BLaER1 (cell line): ENCODE data around the gene CDC42EP4.

Source experiments
- H3K27ac ChIP-seq: shearing (Covaris generic); formaldehyde crosslinking; 2 replicates; pipeline ENCODE4 v1.8.1; 2022
- H3K27me3 ChIP-seq: shearing (Covaris generic); formaldehyde crosslinking; 2 replicates; pipeline ENCODE4 v1.8.1; 2022
- H3K36me3 ChIP-seq: shearing (Covaris generic); formaldehyde crosslinking; 2 replicates; pipeline ENCODE4 v1.8.1; 2022
- H3K4me1 ChIP-seq: shearing (Covaris generic); formaldehyde crosslinking; 2 replicates; pipeline ENCODE4 v1.8.1; 2022
- H3K4me2 ChIP-seq: shearing (Covaris generic); formaldehyde crosslinking; 2 replicates; pipeline ENCODE4 v1.8.1; 2022
- H3K4me3 ChIP-seq: shearing (Covaris generic); formaldehyde crosslinking; 2 replicates; pipeline ENCODE4 v1.8.1; 2022
- H3K9ac ChIP-seq: shearing (Covaris generic); formaldehyde crosslinking; 2 replicates; pipeline ENCODE4 v1.8.1; 2022
- H3K9me3 ChIP-seq: shearing (Covaris generic); formaldehyde crosslinking; 2 replicates; pipeline ENCODE4 v1.8.1; 2022
- H4K20me1 ChIP-seq: shearing (Covaris generic); formaldehyde crosslinking; 2 replicates; pipeline ENCODE4 v1.8.1; 2022
- Cebpa-rat ChIP-seq: shearing (Covaris generic); IDR thresholded peaks from 2 replicates; pipeline ENCODE4 v1.8.1; 2022

The CDC42EP4 gene

GRCh38 chr17:73293031-73293430 lies 18.8 kb downstream of the CDC42EP4 start:
- no peak for TF ChIP-seq Cebpa-rat
- H3K4me2 ChIP-seq = peak overlapping the region; percentile 91
- peaks cover 62% of the 10 kb centered on the region for H3K4me1 ChIP-seq
- H3K9me3 ChIP-seq = no peaks in the 10 kb centered on the region
- no peaks in the 10 kb centered on the region for H3K36me3 ChIP-seq
- no peak overlapping the region for H3K9ac ChIP-seq
- peak overlapping the region; percentile 19; the same call in 1 of the 2 replicates for H3K27ac ChIP-seq
- no peaks in the 10 kb centered on the region for H3K27me3 ChIP-seq
- no peak overlapping the region for H3K4me3 ChIP-seq
- peaks cover 24% of the 10 kb centered on the region for H4K20me1 ChIP-seq

GRCh38 chr17:73292031-73292531 lies 19.7 kb downstream of the CDC42EP4 start:
- H4K20me1 ChIP-seq = peaks cover 33% of the 10 kb centered on the region
- H3K27me3 ChIP-seq = no peaks in the 10 kb centered on the region
- peaks cover 55% of the 10 kb centered on the region for H3K4me1 ChIP-seq
- no peaks in the 10 kb centered on the region for H3K36me3 ChIP-seq
- H3K9ac ChIP-seq = peak overlapping the region; percentile 62
- H3K4me2 ChIP-seq = peak overlapping the region; percentile 91
- no peak for TF ChIP-seq Cebpa-rat
- peak overlapping the region; percentile 19; the same call in 1 of the 2 replicates for H3K4me3 ChIP-seq
- no peaks in the 10 kb centered on the region for H3K9me3 ChIP-seq
- H3K27ac ChIP-seq = peak overlapping the region; percentile 76

GRCh38 chr17:73291260-73291801 lies 20.5 kb downstream of the CDC42EP4 start:
- Histone ChIP-seq H3K36me3 (peaks cover 1% of the 10 kb centered on the region; the same call in 1 of the 2 replicates), H3K4me1 (peaks cover 55% of the 10 kb centered on the region), H3K27me3 (no peaks in the 10 kb centered on the region), H3K9ac (peak overlapping the region; percentile 62), H3K9me3 (no peaks in the 10 kb centered on the region), H3K4me3 (peak overlapping the region; percentile 19; the same call in 1 of the 2 replicates), H3K27ac (peak overlapping the region; percentile 76), H4K20me1 (peaks cover 41% of the 10 kb centered on the region), H3K4me2 (peak overlapping the region; percentile 91)
- no peak for TF ChIP-seq Cebpa-rat

- H3K4me3 ChIP-seq = peak overlapping the region; percentile 19
- TF ChIP-seq Cebpa-rat = peak; percentile 62
- H3K27me3 ChIP-seq = no peaks in the 10 kb centered on the region
- no peaks in the 10 kb centered on the region for H3K9me3 ChIP-seq
- H3K9ac ChIP-seq = peak overlapping the region; percentile 62; the same call in 1 of the 2 replicates
- peak overlapping the region; percentile 91 for H3K4me2 ChIP-seq
- H3K36me3 ChIP-seq = peaks cover 8% of the 10 kb centered on the region
- H3K4me1 ChIP-seq = peaks cover 55% of the 10 kb centered on the region
- H3K27ac ChIP-seq = peak overlapping the region; percentile 76
- peaks cover 43% of the 10 kb centered on the region for H4K20me1 ChIP-seq
These were observed 21.2 kb downstream of the CDC42EP4 start for GRCh38 chr17:73290399-73291259.

GRCh38 chr17:73289549-73290254 lies 22.1 kb downstream of the CDC42EP4 start:
- peaks cover 17% of the 10 kb centered on the region for H3K36me3 ChIP-seq
- no peaks in the 10 kb centered on the region for H3K27me3 ChIP-seq
- no peak for TF ChIP-seq Cebpa-rat
- no peak overlapping the region for H3K9ac ChIP-seq
- H3K27ac ChIP-seq = 0 out of 2 replicates have a peak overlapping the region, but pooled peaks have one; percentile 76
- H3K4me1 ChIP-seq = peaks cover 62% of the 10 kb centered on the region
- no peaks in the 10 kb centered on the region for H3K9me3 ChIP-seq
- H3K4me3 ChIP-seq = no peak overlapping the region
- H4K20me1 ChIP-seq = peaks cover 45% of the 10 kb centered on the region
- peak overlapping the region; percentile 91 for H3K4me2 ChIP-seq

- Histone ChIP-seq H3K36me3 (peaks cover 17% of the 10 kb centered on the region), H3K4me3 (no peak overlapping the region), H3K4me2 (0 out of 2 replicates have a peak overlapping the region, but pooled peaks have one; percentile 5), H3K9ac (no peak overlapping the region), H3K27ac (no peak overlapping the region), H3K9me3 (no peaks in the 10 kb centered on the region), H4K20me1 (peaks cover 55% of the 10 kb centered on the region), H3K27me3 (no peaks in the 10 kb centered on the region), H3K4me1 (peaks cover 67% of the 10 kb centered on the region)
- TF ChIP-seq Cebpa-rat = no peak
These were observed 23.1 kb downstream of the CDC42EP4 start for GRCh38 chr17:73288534-73289302.

- no peak overlapping the region for H3K4me2 ChIP-seq
- peaks cover 54% of the 10 kb centered on the region for H4K20me1 ChIP-seq
- peaks cover 17% of the 10 kb centered on the region for H3K36me3 ChIP-seq
- no peak overlapping the region for H3K4me3 ChIP-seq
- peaks cover 67% of the 10 kb centered on the region for H3K4me1 ChIP-seq
- no peak overlapping the region for H3K9ac ChIP-seq
- no peaks in the 10 kb centered on the region for H3K27me3 ChIP-seq
- no peak overlapping the region for H3K27ac ChIP-seq
- H3K9me3 ChIP-seq = no peaks in the 10 kb centered on the region
- no peak for TF ChIP-seq Cebpa-rat
These were observed 24.9 kb downstream of the CDC42EP4 start for GRCh38 chr17:73286863-73287296.

- H3K4me1 ChIP-seq = peaks cover 67% of the 10 kb centered on the region
- TF ChIP-seq Cebpa-rat = no peak
- H3K9ac ChIP-seq = no peak overlapping the region
- no peak overlapping the region for H3K4me2 ChIP-seq
- no peaks in the 10 kb centered on the region for H3K9me3 ChIP-seq
- no peak overlapping the region for H3K4me3 ChIP-seq
- H3K27me3 ChIP-seq = no peaks in the 10 kb centered on the region
- H3K27ac ChIP-seq = no peak overlapping the region
- peaks cover 47% of the 10 kb centered on the region for H4K20me1 ChIP-seq
- peaks cover 17% of the 10 kb centered on the region for H3K36me3 ChIP-seq
These were observed 25.6 kb downstream of the CDC42EP4 start for GRCh38 chr17:73285916-73286862.
